GM13976 (cell line): ENCODE results near the gene VANGL2.

ENCODE experiments used
- DNase-seq: peaks from one replicate; pipeline ENCODE4 v3.0.0; 2012; ENCODE audit warnings: low spot score
- in situ Hi-C: fragments of 300-500 bp; cut with MboI; formaldehyde crosslinking; loops from one replicate; pipeline ENCODE4 v1.12.0; 2022; ENCODE audit warnings: low sequenced_read_pairs, mixed read lengths, inconsistent platforms; ENCODE audit not compliant: unreplicated experiment
- TF ChIP-seq, protein P1 (sequence below): IDR thresholded peaks from 2 replicates; pipeline ENCODE4 v1.5.1; 2012; ENCODE audit warnings: borderline replicate concordance, mild to moderate bottlenecking; ENCODE audit not compliant: insufficient read depth; ENCODE audit errors: extremely low read depth, missing control alignments, control extremely low read depth

Gene VANGL2

DNA sequence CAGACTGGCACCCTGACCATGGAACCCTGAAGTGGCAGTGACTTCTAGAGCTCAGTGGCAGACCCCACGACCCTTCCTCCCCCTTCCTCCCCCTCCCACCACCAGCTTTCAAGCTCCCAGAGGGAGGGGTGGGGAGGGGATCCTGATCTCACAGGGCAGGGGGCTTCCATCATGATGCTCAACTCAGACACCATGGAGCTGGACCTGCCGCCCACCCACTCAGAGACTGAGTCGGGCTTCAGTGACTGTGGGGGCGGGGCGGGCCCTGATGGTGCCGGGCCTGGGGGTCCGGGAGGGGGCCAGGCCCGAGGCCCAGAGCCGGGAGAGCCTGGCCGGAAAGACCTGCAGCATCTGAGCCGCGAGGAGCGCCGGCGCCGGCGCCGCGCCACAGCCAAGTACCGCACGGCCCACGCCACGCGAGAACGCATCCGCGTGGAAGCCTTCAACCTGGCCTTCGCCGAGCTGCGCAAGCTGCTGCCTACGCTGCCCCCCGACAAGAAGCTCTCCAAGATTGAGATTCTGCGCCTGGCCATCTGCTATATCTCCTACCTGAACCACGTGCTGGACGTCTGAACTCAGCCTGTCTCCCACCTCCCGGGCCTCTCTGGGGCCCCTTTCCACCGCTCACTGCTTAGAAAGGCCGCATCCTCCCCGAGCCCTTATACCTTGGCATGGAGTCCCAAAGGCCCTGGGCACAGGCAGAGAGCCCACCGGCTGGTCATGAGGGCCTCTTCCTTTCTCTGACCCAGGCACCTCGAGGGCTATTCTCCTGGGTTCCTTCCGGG is 29.6 kb upstream of the VANGL2 start:
- TF ChIP-seq, protein P1, sequence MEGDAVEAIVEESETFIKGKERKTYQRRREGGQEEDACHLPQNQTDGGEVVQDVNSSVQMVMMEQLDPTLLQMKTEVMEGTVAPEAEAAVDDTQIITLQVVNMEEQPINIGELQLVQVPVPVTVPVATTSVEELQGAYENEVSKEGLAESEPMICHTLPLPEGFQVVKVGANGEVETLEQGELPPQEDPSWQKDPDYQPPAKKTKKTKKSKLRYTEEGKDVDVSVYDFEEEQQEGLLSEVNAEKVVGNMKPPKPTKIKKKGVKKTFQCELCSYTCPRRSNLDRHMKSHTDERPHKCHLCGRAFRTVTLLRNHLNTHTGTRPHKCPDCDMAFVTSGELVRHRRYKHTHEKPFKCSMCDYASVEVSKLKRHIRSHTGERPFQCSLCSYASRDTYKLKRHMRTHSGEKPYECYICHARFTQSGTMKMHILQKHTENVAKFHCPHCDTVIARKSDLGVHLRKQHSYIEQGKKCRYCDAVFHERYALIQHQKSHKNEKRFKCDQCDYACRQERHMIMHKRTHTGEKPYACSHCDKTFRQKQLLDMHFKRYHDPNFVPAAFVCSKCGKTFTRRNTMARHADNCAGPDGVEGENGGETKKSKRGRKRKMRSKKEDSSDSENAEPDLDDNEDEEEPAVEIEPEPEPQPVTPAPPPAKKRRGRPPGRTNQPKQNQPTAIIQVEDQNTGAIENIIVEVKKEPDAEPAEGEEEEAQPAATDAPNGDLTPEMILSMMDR = no peak
- in situ Hi-C loops = loop anchor here (10.0 kb wide), 2 partner anchors 176 to 276 kb away; partner anchors contain the start of genes CASQ1 and IGSF8
- no peak for DNase-seq

DNA sequence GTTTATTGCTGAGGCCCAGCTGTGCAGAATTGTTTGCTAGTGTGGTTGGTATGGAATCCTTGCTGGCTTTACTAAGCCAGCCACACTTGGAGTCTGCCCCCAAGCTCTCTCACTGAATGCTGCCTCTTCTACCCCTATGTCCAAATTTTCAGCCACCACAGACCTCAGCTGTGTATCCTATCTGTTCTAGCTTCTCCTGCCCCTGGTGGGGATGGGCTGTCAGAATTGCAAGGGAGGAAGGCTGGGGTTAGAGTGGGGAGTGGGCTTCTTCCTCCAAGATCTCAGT is 29.1 kb upstream of the VANGL2 start:
- TF ChIP-seq, protein P1 = no peak
- in situ Hi-C loops = loop anchor here (10.0 kb wide), 2 partner anchors 176 to 276 kb away; partner anchors contain the start of genes CASQ1 and IGSF8
- DNase-seq = no peak

DNA sequence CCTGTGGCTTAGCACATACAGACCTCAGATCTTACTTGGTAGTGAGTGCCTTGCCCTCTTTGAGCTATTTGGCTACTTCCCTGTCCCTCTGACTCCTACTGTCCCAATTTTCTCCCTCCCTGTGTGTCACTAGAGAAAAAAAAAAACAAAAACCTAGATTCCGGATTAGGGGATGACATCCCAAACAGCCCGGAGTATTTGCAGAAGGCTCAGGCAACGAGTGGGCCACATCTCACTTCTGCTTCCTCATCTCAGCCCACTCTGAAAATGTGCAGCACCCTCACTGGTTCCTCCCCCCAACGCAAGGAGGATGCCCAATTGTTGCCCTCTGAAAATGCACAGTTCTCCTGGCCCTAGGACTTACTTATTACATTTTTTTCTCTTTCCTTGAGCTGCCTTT is 28.6 kb upstream of the VANGL2 start:
- in situ Hi-C loops = loop anchor here (10.0 kb wide), 2 partner anchors 177 to 277 kb away; partner anchors contain the start of genes CASQ1 and IGSF8
- DNase-seq = no peak
- TF ChIP-seq, protein P1 = no peak

DNA sequence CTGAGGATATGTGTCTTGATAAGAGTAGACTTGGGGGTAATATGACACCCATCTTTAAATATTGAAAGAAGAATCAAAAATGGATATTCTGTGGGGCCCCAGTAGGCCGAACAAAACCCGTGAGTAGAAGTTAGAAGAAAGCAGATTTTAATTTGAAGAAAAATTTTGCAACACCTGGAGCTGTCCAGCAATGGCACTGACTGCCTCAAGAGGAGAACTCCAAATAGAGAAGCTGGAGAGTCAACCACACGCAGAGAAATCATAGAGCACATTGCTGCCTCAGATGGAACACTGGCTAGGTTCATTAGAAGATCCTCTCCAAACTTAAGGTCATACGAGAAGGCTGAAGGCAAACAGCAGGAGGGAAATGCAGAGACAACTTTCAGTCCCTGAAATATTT is 26.7 kb upstream of the VANGL2 start:
- no peak for DNase-seq
- in situ Hi-C loops = loop anchor here (10.0 kb wide), 2 partner anchors 179 to 279 kb away; partner anchors contain the start of genes CASQ1 and IGSF8
- TF ChIP-seq, protein P1 = no peak

DNA sequence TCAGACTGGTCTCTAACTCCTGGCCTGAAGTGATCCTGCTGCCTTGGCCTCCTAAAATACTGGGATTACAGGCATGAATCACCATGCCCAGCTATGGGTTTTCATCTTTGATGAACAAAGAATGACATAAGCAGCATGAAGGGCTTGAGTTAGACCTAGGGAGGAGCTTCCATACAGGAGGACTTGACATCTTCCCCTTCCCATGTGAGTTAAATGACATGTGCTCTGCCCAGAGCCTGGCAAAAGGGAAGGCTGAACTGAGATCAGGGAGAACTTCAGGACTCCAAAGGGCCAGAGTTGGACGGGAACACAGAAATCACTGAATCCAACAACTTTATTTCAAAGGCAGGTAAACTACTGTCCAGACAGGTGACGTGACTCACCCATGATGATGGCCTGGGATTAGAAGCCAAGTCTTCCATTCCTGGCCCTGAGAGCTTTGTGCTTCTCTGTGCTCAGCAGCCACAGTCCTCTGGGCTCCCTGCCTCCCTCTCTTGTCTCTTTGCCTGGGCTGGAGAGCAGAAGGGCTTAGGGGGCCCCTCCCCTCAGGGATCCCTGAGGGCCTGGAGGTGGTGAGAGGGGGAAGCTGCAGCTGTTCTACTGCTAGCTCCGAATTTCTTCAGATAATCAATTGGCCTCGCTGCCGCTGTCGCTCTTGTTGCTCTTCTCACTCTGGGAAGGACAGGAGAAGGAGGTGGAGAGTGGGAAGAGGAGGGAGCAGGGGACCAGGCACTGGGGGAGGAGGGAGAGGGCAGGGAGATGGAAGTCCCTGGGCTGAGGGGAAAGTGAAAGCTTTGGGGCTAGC is 25.9 kb upstream of the VANGL2 start:
- in situ Hi-C loops = loop anchor here (10.0 kb wide), 2 partner anchors 180 to 280 kb away; partner anchors contain the start of genes CASQ1 and IGSF8
- TF ChIP-seq, protein P1 = no peak
- no peak for DNase-seq

DNA sequence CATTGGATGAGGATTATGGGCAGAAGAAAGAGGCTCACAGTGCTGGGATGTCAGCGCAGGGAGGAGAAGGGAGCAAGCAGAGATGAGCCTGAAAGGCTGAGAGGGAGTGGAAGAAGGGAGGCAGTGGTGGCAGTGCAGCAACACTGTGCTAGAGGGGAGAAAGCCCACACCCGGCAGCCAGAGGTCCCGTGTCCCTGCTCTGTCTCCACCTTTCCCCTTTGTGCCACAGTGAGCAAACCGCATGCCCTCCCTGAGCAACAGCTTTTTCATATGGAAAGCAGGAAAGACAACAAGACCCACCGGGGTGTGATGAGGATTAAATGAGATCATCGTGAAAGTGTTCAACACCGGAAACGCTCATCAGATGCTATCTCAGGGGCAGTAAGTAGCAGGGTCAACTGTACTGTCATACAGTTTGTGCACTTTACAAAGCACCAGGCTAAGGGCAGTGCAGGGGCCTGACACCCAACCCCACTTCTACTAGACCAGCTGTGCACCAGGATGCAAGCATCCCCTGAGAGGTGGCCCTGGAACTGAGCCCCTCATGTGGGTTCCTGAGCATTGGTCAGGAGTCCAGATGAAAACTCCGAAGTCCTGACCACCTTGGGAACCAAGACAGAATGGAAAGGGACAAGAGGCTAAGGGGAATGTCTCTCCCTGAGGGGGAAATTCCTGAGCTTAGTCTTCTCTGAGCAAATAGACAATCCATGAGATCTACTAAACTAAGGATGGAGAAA is 24.4 kb upstream of the VANGL2 start:
- DNase-seq = no peak
- in situ Hi-C loops = loop anchor here (10.0 kb wide), 2 partner anchors 181 to 281 kb away; partner anchors contain the start of genes CASQ1 and IGSF8
- TF ChIP-seq, protein P1 = no peak
